ENCODE results near the gene HAGHL.

The HAGHL gene

DNA sequence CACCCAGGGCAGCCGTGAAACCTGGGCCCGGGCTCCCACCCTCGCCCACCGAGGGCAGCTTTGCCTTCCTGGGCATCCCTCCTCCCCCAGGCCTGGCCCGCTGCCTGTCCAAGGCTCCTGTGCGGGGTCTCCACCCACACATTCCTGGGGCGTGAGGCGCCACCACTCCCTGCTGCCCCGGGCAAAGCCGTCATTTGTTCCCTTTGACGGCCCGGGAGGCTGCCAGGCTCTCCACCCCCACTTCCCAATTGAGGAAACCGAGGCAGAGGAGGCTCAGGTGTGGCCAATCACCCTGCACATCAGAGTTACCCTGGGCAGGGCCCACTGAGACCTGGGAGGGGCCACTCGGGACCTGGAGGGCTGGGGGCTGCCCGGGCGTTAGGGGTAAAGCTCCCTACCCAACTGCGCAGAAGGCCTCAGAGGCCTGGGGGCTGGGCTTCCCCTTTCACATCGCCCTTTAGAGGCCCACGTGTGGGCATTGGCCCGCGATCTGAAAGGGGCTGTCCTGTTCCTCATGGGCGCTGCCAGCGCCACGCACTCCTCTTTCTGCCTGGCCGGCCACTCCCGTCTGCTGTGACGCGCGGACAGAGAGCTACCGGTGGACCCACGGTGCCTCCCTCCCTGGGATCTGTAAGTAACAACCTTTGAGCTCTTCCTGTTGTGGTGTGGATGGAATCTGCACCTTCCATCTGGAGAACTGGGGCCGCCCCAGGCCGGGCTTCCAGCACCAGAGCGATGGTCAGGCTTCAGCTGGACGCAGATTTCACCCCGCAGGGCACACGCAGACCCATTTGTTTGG is 33.8 kb downstream of the HAGHL start, which contains the start of gene MSLN:
Gene MSLN, plus strand, starts transcription at position 190 of the 799 bp plus-strand sequence. CDS start 1,947 bp downstream, outside the sequence.
- ChIA-PET CTCF (interaction anchor here (1.3 kb wide), 1 partner anchor 15 kb away, joined by 4 read pairs; no protein-coding TSS in a partner anchor), POLR2A (no interaction called here)
- no peak within 1 kb of the TSS for H3K4me3 ChIP-seq (ENCODE audit: low read depth, low read length)
- no peaks in the 10 kb centered on the region for H3K9me3 ChIP-seq (ENCODE audit: control insufficient read depth, insufficient read depth, low read depth, low read length)
- H3K4me1 ChIP-seq (ENCODE audit: control insufficient read depth, insufficient read depth, low read length): no peaks in the 10 kb centered on the region
- peak; percentile 94 for TF ChIP-seq ZFHX2 (tag by site-specific recombination; conservative IDR thresholded peaks at IDR 0.05)
- no peak for TF ChIP-seq MZF1 (tag by site-specific recombination; IDR thresholded peaks at IDR 0.05; ENCODE audit: borderline replicate concordance)
- no peak for TF ChIP-seq ZNF324 (tag by site-specific recombination; IDR thresholded peaks at IDR 0.05)
- TF ChIP-seq, protein P1, sequence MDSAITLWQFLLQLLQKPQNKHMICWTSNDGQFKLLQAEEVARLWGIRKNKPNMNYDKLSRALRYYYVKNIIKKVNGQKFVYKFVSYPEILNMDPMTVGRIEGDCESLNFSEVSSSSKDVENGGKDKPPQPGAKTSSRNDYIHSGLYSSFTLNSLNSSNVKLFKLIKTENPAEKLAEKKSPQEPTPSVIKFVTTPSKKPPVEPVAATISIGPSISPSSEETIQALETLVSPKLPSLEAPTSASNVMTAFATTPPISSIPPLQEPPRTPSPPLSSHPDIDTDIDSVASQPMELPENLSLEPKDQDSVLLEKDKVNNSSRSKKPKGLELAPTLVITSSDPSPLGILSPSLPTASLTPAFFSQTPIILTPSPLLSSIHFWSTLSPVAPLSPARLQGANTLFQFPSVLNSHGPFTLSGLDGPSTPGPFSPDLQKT (IDR thresholded peaks at IDR 0.05; ENCODE audit: borderline replicate concordance, low read depth, low read length): no peak
- no peak for TF ChIP-seq KLF8 (tag by site-specific recombination; IDR thresholded peaks at IDR 0.05)
- no peak for TF ChIP-seq ZIC2 (tag by site-specific recombination; IDR thresholded peaks at IDR 0.05)
- TF ChIP-seq ZNF266 (tag by site-specific recombination; IDR thresholded peaks at IDR 0.05; ENCODE audit: low read depth): peak; percentile 93; the same call in 1 of the 2 replicates
- peak; percentile 69 for TF ChIP-seq KLF1 (tag by site-specific recombination; IDR thresholded peaks at IDR 0.05)
- no peak for TF ChIP-seq ZNF76 (tag by site-specific recombination; IDR thresholded peaks at IDR 0.05; ENCODE audit: borderline replicate concordance, low read depth)
- TF ChIP-seq ZNF629 (tag by site-specific recombination; IDR thresholded peaks at IDR 0.05): no peak
- no peak for TF ChIP-seq YY2 (tag by site-specific recombination; IDR thresholded peaks at IDR 0.05)
- peak; percentile 93 for TF ChIP-seq EGR2 (tag by site-specific recombination; IDR thresholded peaks at IDR 0.05; ENCODE audit: low read depth)
- no peak for TF ChIP-seq ZFP3 (tag by site-specific recombination; IDR thresholded peaks at IDR 0.05; ENCODE audit: low read depth)
- no peak for TF ChIP-seq ZNF202 (tag by site-specific recombination; IDR thresholded peaks at IDR 0.05; ENCODE audit: borderline replicate concordance)
- TF ChIP-seq ZNF350 (tag by site-specific recombination; IDR thresholded peaks at IDR 0.05): no peak
- no peak for TF ChIP-seq ZNF416 (tag by site-specific recombination; IDR thresholded peaks at IDR 0.05)
- TF ChIP-seq ZNF37A (tag by site-specific recombination; IDR thresholded peaks at IDR 0.05): no peak
- no peak for TF ChIP-seq TRIM28 (IDR thresholded peaks at IDR 0.05; ENCODE audit: borderline replicate concordance, low read length)
- H3K36me3 ChIP-seq (ENCODE audit: control insufficient read depth in 2 of 2, insufficient read depth in 1 of 2, low read length in 2 of 2): no peaks in the 10 kb centered on the region
- no peak within 1 kb of the TSS for H3K27ac ChIP-seq (ENCODE audit: extremely low read depth, low read depth, low read length)

DNA sequence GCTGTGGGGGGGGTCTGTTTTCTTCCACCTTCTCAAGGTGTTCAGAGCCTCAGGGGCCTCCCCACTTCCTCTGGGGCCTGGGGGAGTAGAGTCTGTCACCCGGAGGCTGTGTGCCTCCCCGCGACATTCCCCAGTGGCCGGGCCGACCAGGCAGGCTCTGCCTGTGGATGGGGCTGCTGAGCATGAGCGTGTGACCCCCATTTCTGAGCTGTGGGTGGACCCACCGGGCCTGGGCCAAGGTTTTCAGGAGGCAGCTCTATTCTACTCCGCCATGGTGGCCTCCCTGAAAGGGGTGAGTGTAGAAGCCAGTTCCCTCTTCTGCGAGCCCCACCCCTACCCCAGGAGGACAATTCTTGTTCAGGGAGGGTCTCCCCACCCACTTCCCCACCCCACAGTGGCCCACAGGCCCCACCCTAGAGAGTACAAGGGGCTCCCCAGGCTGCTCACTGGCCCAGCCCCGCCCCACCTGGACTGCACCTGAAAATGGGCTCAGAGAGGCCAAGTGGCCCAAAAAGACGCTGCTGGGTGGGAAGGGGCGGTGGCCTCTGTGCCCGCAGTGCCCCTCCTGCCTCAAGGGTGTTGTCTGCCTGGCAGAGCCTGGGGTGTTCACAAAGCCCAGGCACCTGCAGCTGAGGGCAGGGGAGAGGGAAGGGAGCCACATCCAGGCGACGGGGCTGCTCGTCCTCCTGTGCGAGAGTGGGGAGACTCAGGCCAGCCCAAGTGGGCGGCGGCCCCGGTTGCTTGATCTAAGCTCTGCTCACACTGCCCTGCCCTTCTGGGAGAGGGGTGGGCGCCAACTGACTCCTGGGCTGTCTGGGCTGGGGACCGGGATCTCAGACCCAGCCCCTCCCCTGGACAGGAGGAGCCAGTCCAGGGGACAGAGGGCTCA is 35.0 kb downstream of the HAGHL start:
- Histone ChIP-seq H3K9me3 (ENCODE audit: control insufficient read depth, insufficient read depth, low read depth, low read length) (no peaks in the 10 kb centered on the region), H3K27ac (ENCODE audit: extremely low read depth, low read depth, low read length) (no peak overlapping the region), H3K4me3 (ENCODE audit: low read depth, low read length) (no peak overlapping the region), H3K4me1 (ENCODE audit: control insufficient read depth, insufficient read depth, low read length) (no peaks in the 10 kb centered on the region), H3K36me3 (ENCODE audit: control insufficient read depth in 2 of 2, insufficient read depth in 1 of 2, low read length in 2 of 2) (no peaks in the 10 kb centered on the region)
- TF ChIP-seq, protein P2, sequence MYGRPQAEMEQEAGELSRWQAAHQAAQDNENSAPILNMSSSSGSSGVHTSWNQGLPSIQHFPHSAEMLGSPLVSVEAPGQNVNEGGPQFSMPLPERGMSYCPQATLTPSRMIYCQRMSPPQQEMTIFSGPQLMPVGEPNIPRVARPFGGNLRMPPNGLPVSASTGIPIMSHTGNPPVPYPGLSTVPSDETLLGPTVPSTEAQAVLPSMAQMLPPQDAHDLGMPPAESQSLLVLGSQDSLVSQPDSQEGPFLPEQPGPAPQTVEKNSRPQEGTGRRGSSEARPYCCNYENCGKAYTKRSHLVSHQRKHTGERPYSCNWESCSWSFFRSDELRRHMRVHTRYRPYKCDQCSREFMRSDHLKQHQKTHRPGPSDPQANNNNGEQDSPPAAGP (tag by site-specific recombination; IDR thresholded peaks at IDR 0.05): peak; percentile 74; the same call in 1 of the 2 replicates
- TF ChIP-seq GLIS1 (tag by site-specific recombination; IDR thresholded peaks at IDR 0.05) (no peak), KLF1 (tag by site-specific recombination; IDR thresholded peaks at IDR 0.05) (peak; percentile 97), TRIM28 (IDR thresholded peaks at IDR 0.05; ENCODE audit: borderline replicate concordance, low read length) (no peak), SP2 (tag by site-specific recombination; IDR thresholded peaks at IDR 0.05) (peak; percentile 19), ZBTB8A (tag by site-specific recombination; IDR thresholded peaks at IDR 0.05) (0 out of 2 replicates have a peak, but pooled peaks have one; percentile 28)
- TF ChIP-seq, protein P3, sequence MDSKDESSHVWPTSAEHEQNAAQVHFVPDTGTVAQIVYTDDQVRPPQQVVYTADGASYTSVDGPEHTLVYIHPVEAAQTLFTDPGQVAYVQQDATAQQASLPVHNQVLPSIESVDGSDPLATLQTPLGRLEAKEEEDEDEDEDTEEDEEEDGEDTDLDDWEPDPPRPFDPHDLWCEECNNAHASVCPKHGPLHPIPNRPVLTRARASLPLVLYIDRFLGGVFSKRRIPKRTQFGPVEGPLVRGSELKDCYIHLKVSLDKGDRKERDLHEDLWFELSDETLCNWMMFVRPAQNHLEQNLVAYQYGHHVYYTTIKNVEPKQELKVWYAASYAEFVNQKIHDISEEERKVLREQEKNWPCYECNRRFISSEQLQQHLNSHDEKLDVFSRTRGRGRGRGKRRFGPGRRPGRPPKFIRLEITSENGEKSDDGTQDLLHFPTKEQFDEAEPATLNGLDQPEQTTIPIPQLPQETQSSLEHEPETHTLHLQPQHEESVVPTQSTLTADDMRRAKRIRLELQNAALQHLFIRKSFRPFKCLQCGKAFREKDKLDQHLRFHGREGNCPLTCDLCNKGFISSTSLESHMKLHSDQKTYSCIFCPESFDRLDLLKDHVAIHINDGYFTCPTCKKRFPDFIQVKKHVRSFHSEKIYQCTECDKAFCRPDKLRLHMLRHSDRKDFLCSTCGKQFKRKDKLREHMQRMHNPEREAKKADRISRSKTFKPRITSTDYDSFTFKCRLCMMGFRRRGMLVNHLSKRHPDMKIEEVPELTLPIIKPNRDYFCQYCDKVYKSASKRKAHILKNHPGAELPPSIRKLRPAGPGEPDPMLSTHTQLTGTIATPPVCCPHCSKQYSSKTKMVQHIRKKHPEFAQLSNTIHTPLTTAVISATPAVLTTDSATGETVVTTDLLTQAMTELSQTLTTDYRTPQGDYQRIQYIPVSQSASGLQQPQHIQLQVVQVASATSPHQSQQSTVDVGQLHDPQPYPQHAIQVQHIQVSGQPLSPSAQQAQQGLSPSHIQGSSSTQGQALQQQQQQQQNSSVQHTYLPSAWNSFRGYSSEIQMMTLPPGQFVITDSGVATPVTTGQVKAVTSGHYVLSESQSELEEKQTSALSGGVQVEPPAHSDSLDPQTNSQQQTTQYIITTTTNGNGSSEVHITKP (tag by site-specific recombination; IDR thresholded peaks at IDR 0.05): peak; percentile 38
- POLR2A ChIA-PET: no interaction called here
- CTCF ChIA-PET: interaction anchor here (1.3 kb wide), 1 partner anchor 16 kb away, joined by 4 read pairs; no protein-coding TSS in a partner anchor

Data from HEK293 (cell line).